ENCODE measurements around the gene OR10A3. TPM values are rescaled to one million over a fixed set of nuclear protein-coding genes. Genes with fewer than 3 reads are reported as not detected.

The OR10A3 gene
- total and polyA plus RNA-seq, 2 of the 8 experiments (the other 6 are each of a cell fraction or from before 2014, with no cell fraction given), result not detected

DNA sequence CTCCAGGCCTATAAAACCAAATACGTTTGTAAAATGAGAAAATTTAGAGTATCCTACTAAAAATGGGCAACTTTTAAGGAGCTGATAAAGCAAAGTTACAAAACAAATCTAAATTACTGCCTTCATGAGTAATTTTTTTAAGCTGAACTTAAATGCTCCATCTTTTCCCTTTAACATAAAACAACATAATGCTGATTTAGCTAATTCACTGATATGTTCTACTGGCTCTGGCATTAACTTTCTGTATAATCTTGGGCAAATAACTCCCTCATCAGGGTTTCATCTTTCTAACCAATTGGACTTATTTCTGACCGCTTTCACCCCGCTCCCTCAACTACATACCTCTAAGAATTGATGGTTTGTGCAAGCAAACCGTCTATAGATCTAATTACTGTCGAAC, 362 bp downstream of the OR10A3 start:
- H3K23me2 ChIP-seq (ENCODE audit: low read depth, low read length), result no peaks in the 10 kb centered on the region
- H2BK20ac ChIP-seq (ENCODE audit: low read length), result no peak overlapping the region
- H3K14ac ChIP-seq (ENCODE audit: insufficient read length), result no peak overlapping the region
- no peaks in the 10 kb centered on the region for H3K36me3 ChIP-seq (ENCODE audit: control insufficient read depth in 2 of 4, insufficient read depth in 4 of 4, low read length in 3 of 4)
- no peaks in the 10 kb centered on the region for H3K27me3 ChIP-seq (replicated peaks in 1 of 4; ENCODE audit: control insufficient read depth in 3 of 4, extremely low read depth in 1 of 4, insufficient read depth in 3 of 4, low read length in 3 of 4)
- H2BK12ac ChIP-seq (ENCODE audit: low read depth, low read length), result no peak overlapping the region
- H2BK120ac ChIP-seq (replicated peaks; ENCODE audit: low read depth, low read length), result no peak overlapping the region
- H3K56ac ChIP-seq (replicated peaks; ENCODE audit: insufficient read length, low read depth, low read length), result no peak overlapping the region
- no peak overlapping the region for H2AFZ ChIP-seq (ENCODE audit: low read length)
- H2BK5ac ChIP-seq (ENCODE audit: low read depth, low read length), result no peak overlapping the region
- H4K5ac ChIP-seq (ENCODE audit: insufficient read length, low read depth, low read length), result no peak overlapping the region
- H3K4me2 ChIP-seq (ENCODE audit: insufficient read depth in 1 of 2, low read depth in 2 of 2, low read length in 2 of 2), result no peak overlapping the region
- no peak overlapping the region for H3K18ac ChIP-seq (ENCODE audit: extremely low read depth, low read length)
- ChIA-PET CTCF (ENCODE audit: partially characterized antibody) (no interaction called here), POLR2A (ENCODE audit: partially characterized antibody) (interaction anchor here (0.7 kb wide), 1 partner anchor 35 kb away, joined by 4 read pairs; no protein-coding TSS in a partner anchor)
- H4K20me1 ChIP-seq (replicated peaks in 1 of 2; ENCODE audit: control insufficient read depth in 1 of 2, insufficient read depth in 2 of 2, low read length in 2 of 2), result no peaks in the 10 kb centered on the region
- no peak overlapping the region for H4K91ac ChIP-seq (replicated peaks; ENCODE audit: insufficient read length, low read length)
- no peak overlapping the region for H3K4me3 ChIP-seq (ENCODE audit: extremely low read depth in 1 of 4, insufficient read depth in 2 of 4, low read depth in 3 of 4, low read length in 4 of 4)
- no peaks in the 10 kb centered on the region for H3K9me3 ChIP-seq (ENCODE audit: insufficient read depth in 2 of 2, low read depth in 1 of 2, low read length in 1 of 2)
- H3K4me1 ChIP-seq (replicated peaks in 1 of 4; ENCODE audit: control insufficient read depth in 3 of 4, insufficient read depth in 4 of 4, low read length in 3 of 4), result no peaks in the 10 kb centered on the region
- H3K23ac ChIP-seq (ENCODE audit: insufficient read length), result no peak overlapping the region
- no peak overlapping the region for H2AK5ac ChIP-seq (ENCODE audit: low read depth, low read length)
- no peaks in the 10 kb centered on the region for H3K79me2 ChIP-seq (ENCODE audit: control insufficient read depth in 1 of 2, insufficient read depth in 2 of 2, low read length in 2 of 2)
- no peak overlapping the region for H2BK15ac ChIP-seq (ENCODE audit: low read length)
- FAIRE-seq, result no peak
- H3K9ac ChIP-seq (replicated peaks in 1 of 4; ENCODE audit: extremely low read depth in 1 of 4, low read depth in 3 of 4, low read length in 3 of 4), result no peak overlapping the region
- whole genome bisulfite sequencing, 2 experiments (ENCODE audit: extremely low coverage in 1 of 2, insufficient coverage in 1 of 2, insufficient read length in 1 of 2, insufficient replicate concordance in 2 of 2, low coverage in 1 of 2, low lambda C conversion rate in 2 of 2, missing lambda C conversion rate in 1 of 2), result 61% methylated on average over 5 of the region's 5 CpGs; no CpG with 5 or more reads in 1 of the 2 experiments
- no peak overlapping the region for H3K27ac ChIP-seq (ENCODE audit: low read depth, low read length)
- DNase-seq (ENCODE audit: low read depth in 1 of 2, low spot score in 2 of 2), result no peak
- H3K4ac ChIP-seq (replicated peaks; ENCODE audit: insufficient read length, low read depth, low read length), result no peak overlapping the region
- H4K8ac ChIP-seq (ENCODE audit: extremely low read depth, insufficient read depth, low read length), result no peak overlapping the region
- no peaks in the 10 kb centered on the region for H3K79me1 ChIP-seq (ENCODE audit: low read depth, low read length)
- no peak for TF ChIP-seq SIRT6 (IDR thresholded peaks at IDR 0.05; ENCODE audit: low read length)
- no peak for TF ChIP-seq YY1 (IDR thresholded peaks at IDR 0.05; ENCODE audit: low read depth, low read length)
- no peak for TF ChIP-seq KDM5A (IDR thresholded peaks at IDR 0.05; ENCODE audit: low read length)
- TF ChIP-seq SP2 (IDR thresholded peaks at IDR 0.05; ENCODE audit: low read length), result no peak
- TF ChIP-seq, protein P1, sequence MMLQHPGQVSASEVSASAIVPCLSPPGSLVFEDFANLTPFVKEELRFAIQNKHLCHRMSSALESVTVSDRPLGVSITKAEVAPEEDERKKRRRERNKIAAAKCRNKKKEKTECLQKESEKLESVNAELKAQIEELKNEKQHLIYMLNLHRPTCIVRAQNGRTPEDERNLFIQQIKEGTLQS (IDR thresholded peaks at IDR 0.05; ENCODE audit: insufficient read depth, low read depth, low read length), result no peak
- TF ChIP-seq POLR2AphosphoS5 (IDR thresholded peaks at IDR 0.05; ENCODE audit: low read depth, low read length), result no peak
- no peak for TF ChIP-seq EP300 (IDR thresholded peaks at IDR 0.05; ENCODE audit: borderline replicate concordance in 1 of 2, low read depth in 2 of 2, low read length in 2 of 2)
- no peak for TF ChIP-seq SAP30 (IDR thresholded peaks at IDR 0.05; ENCODE audit: insufficient read depth, insufficient replicate concordance, low read length)
- TF ChIP-seq, protein P2, sequence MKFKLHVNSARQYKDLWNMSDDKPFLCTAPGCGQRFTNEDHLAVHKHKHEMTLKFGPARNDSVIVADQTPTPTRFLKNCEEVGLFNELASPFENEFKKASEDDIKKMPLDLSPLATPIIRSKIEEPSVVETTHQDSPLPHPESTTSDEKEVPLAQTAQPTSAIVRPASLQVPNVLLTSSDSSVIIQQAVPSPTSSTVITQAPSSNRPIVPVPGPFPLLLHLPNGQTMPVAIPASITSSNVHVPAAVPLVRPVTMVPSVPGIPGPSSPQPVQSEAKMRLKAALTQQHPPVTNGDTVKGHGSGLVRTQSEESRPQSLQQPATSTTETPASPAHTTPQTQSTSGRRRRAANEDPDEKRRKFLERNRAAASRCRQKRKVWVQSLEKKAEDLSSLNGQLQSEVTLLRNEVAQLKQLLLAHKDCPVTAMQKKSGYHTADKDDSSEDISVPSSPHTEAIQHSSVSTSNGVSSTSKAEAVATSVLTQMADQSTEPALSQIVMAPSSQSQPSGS (IDR thresholded peaks at IDR 0.05; ENCODE audit: low read length), result no peak
- no peak for TF ChIP-seq NRF1 (IDR thresholded peaks at IDR 0.05; ENCODE audit: low read depth, low read length)
- TF ChIP-seq CEBPB (IDR thresholded peaks at IDR 0.05; ENCODE audit: low read depth, low read length), result no peak
- no peak for TF ChIP-seq TCF12 (IDR thresholded peaks at IDR 0.05; ENCODE audit: low read depth, low read length)
- TF ChIP-seq SP1 (IDR thresholded peaks at IDR 0.05; ENCODE audit: low read depth, low read length), result no peak

Measured in H1 (cell line).